ENCODE results near the gene S1PR5.
"Not testable (repeated sequence)": the region's sequence is repeated elsewhere in the genome, so short reads cannot be mapped to it uniquely, and the experiment has no call there.

Gene S1PR5

DNA sequence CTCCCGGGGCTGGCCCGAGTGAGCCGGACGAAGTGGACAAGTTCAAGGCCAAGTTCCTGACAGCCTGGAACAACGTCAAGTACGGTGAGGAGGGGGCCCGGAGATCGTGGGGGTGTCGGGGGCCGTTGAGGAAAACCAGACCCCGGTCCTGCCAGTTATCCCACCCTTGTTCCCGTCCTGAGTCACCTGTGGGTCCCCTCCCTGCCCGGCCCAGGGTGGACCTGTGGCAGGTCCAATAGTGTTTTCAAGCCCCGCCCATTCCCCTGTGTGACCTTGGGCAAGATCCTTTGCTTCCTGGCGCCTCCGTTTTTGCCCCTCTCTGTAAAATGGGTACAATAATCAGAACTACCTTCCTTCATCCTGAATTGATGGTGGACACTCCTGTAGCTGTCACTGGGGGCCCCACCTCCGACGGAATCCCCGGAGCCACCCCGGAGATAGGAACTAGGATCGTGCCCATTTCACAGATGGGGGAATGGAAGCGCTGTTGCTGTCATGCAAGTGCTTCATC lies 27.1 kb upstream of the S1PR5 start:
- no peak for DNase-seq

DNA sequence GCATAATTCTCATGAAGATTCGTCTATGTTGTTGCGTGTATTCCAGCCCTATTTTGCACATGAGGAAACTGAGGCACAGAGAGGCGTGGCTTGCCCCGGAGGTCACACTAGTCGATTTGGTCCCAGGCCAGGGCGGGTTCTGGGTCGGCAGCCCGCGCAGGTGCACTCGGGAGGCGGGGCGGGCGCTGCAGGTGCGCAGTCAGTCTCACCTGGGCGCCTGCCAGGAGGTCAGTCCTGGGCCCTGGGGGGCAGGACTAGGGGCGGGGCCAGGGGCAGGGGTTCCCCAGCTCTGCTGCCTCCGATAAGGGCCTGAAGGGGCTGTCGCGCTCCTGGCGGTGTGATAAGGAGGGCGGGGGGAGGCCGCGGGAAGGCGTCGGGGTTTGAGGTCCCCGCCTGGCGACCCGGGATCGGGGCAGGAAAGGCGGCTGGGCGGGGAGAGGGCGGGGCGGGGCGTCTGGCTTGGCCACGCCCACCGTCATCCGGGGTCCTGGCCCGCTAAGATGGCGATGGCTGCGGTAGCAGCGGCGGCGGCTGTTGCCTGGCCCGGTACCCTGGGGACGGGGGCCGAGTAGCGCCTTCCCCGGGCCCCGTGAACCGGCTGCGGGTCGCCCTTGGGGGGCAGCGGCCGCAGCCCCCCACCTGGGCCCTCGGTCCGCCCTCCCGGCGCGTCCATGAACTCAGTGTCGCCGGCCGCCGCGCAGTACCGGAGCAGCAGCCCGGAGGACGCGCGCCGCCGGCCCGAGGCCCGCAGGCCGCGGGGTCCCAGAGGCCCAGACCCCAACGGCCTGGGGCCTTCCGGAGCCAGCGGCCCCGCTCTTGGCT lies 26.4 kb upstream of the S1PR5 start, which contains the start of gene ATG4D:
ATG4D (plus strand) TSS at position 485 of the 822 bp plus-strand sequence; CDS start at position 672, 187 bp downstream.
- DNase-seq: no peak

DNA sequence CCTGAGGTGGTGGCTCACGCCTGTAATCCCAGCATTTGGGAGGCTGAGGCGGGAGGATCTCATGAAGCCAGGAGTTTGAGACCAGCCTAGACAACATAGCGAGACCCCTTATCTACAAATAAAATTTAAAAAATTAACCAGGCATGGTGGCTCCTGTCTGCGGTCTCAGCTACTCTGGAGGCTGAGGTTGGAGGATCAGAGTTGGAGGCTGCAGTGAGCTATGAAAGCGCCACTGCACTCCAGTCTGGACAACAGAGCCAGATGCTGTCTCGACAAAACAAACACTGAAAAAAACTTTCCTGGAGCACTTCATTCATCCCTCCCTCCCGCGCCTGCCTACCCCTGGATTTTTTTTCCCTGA lies 25.8 kb upstream of the S1PR5 start:
- DNase-seq: no peak

DNA sequence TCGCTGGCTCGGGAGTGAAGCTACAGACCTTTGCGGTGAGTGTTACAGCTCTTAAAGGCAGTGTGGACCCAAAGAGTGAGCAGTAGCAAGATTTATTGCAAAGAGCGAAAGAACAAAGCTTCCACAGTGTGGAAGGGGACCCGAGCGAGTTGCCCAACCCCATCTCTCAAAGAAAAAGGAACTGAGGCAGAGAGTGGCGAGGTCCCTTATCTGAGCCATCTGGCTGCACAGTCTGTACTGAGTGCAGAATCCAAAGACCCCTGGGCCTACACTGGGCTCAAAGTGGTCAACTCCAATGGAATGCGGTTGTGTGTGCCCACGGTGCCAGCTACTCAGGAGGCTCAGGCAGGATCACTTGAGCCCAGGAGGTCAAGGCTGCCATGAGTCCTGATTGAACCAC lies 21.8 kb upstream of the S1PR5 start:
- DNase-seq: not testable (repeated sequence)

DNA sequence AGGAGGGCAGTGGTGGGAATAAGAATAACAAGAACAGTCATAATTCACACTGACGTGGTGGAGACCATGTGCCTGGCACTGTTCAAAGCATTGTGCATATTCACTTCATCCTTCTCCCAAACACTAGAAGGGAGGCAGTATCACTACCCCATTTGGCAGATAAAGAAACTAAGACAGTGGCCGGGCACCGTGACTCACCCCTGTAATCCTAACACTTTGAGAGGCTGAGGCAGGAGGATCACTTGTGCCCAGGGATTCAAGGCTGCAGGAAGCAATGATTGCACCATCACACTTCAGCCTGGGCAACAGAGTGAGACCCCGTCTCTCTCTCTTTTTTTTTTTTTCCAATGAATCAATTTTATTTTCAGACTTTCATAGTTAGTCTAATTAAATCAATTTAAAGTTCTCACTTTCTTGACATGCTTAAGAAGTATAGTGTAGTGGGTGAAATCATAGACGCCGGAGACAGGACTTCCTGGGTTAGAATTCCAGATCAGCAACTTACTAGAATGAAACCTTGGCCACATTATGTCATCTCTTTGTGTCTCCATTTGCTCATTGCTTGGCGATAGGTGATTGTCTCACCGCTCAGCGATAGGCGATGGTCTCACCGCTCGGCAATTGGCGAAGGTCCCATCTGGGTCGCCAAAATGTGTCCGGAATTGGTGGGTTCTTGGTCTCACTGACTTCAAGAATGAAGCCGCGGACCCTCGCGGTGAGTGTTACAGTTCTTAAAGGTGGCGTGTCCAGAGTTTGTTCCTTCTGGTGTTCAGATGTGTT lies 21.1 kb upstream of the S1PR5 start:
- DNase-seq: no peak

DNA sequence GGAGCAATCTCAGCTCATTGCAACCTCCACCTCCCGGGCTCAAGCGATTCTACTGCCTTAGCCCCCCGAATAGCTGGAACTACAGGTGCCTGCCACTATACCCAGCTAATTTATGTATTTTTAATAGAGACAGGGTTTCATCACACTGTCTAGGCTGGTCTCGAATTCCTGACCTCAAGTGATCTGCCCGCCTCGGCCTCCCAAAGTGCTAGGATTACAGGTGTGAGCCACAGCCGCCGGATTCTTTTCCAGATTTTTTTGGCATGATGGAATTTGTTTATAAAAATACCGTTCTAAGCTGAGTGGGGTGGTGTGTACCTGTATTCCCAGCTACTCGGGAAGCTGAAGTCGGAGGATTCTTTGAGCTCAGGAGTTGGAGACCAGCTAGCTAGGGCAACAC lies 20.4 kb upstream of the S1PR5 start:
- no peak for DNase-seq

DNA sequence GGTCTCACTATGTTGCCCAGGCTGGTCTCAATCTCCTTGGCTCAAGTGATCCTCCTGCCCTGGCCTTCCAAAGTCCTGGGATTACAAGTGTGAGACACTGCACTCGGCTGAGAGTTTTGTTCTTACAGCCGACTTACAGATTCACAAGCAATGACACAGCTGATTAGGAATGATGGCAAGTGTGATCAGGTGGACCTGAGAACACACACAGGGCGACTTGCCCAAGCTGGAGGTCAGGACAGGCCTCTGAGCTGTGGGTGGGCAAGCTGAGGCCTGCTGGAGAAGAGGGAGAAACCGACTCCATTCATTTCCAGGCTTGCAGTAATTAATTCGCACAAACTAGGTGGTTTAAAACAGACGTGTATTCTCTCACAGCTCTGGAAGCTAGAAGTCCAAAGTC lies 18.4 kb upstream of the S1PR5 start:
- no peak for DNase-seq

DNA sequence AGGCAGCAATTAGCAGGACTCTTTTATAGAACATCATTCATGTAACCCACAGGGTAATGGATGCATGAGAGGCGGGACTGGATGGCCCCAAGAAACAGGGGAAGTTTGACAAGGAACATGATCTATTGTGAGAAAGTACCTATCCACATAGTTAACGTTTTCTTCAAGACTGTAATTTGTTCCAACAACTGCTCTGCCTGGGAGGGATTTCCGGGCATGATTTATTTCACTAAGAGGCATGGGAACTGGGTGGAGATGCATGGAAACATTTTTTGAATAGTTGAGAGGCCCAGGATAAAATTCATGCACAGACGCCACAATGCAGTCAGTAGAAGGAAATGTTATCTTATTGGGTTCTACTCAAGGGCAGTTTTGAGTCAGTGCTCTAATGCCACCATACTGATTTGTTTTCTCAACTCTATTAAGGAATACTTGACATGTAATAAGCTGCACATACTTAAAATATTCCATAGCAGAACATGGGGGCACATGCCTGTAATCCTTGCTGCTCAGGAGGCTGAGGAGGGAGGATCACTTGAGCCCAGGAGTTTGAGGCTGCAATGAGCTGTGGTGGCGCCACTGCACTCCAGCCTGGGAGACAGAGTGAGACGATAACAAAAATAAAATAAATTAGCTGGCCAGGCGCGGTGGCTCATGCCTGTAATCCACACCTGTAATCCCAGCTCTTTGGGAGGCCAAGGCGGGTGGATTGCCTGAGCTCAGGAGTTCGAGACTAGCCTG lies 16.6 kb upstream of the S1PR5 start:
- DNase-seq: no peak

DNA sequence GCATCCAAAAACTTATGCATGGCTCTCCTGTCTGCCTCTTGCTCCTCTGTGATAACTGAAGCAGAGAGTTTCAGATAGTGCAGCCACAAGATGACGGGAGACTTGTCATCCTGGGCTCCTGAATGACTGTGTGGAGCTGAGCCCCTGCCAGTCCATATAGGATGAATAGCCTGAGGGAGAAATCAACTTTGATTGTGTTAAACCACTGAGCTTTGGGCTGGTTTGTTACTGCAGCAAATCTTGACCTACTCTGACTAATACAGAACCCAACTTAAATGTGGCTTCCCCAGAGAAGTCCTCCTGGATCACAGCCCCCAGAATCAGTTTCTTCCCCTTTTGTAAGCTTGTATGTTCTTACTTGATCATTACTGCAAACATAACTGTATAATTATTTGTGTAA lies 15.2 kb upstream of the S1PR5 start:
- no peak for DNase-seq

DNA sequence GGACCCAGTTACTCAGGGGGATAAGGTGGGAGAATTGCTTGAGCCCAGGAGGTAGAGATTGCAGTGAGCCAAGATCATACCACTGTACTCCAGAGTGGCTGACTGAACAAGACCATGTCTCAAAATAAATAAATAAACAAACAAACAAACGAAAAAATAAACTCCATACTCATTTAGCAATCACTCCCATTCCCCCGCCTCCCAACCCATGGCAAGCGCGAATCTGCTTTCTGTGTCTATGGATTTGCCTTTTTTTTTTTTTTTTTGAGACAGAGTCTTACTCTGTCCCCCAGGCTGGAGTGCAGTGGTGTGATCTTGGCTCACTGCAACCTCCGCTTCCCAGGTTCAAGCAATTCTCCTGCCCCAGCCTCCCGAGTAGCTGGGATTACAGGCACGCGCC lies 9.6 kb upstream of the S1PR5 start:
- DNase-seq: not testable (repeated sequence)

DNA sequence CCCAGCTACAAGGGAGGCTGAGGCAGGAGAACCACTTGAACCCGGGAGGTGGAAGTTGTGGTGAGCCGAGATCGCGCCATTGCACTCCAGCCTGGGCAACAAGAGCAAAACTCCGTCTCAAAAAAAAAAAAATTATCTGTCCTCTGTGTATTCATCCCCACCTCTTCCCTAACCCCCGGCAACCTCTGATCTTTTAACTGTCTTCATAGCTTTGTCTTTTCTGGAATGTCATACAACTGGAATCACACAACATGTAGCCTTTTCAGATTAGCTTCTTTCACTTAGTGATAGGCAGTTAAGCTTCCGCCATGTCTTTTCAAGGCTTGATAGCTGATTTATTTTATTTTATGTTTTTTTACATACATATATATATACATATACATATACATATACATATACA lies 8.4 kb upstream of the S1PR5 start:
- no peak for DNase-seq

DNA sequence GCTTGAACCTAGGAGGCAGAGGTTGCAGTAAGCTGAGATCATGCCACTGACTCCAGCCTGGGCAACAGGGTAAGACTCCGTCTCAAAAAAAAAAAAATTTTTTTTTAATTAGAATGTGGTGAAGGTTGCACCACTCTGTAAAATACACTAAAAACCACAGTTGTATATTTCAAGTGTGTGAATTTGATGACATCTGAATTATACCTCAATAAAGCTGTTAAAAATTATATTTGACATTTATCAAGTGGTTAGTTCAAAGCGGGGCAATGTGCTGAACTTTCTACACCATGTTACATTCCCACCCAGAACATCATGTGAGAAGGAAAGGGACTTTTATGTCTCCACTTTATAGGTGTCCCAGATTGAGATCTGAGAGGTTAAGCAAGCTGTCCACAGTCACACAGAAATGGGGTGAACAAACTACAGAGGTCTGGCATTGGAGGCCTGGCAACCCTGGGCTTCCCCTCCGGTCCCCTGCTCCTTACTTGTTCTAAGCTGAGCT lies 5.9 kb upstream of the S1PR5 start:
- DNase-seq: no peak

DNA sequence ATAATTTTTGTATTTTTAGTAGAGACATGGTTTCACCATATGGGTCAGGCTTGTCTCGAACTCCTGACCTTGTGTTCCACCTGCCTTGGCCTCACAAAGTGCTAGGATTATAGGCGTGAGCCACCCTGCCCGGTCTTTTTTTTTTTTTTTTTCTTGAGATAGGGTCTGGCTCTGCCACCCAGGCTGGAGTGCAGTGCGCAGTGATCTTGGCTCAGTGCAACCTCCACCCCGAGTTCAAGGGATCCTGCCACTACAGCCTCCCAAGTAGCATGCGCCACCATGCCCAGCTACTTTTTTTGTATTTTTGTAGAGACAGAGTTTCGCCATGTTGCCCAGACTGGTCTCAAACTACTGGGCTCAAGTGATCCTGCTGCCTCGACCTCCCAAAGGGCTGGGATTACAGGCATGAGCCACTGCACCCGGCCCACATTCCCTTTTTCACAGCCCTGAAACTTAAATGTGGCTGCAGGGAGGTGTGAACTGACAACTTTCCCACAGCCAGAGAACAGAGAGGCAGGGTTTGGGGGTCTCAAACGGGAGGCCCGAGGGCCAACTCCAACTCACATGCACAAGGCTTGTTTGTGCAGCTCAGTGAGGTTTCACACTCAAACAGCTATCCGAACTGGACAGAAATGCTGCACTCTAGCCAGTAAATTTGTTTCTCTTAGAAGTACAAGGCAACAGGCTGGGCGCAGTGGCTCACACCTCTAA lies 4.4 kb upstream of the S1PR5 start:
- no peak for DNase-seq

DNA sequence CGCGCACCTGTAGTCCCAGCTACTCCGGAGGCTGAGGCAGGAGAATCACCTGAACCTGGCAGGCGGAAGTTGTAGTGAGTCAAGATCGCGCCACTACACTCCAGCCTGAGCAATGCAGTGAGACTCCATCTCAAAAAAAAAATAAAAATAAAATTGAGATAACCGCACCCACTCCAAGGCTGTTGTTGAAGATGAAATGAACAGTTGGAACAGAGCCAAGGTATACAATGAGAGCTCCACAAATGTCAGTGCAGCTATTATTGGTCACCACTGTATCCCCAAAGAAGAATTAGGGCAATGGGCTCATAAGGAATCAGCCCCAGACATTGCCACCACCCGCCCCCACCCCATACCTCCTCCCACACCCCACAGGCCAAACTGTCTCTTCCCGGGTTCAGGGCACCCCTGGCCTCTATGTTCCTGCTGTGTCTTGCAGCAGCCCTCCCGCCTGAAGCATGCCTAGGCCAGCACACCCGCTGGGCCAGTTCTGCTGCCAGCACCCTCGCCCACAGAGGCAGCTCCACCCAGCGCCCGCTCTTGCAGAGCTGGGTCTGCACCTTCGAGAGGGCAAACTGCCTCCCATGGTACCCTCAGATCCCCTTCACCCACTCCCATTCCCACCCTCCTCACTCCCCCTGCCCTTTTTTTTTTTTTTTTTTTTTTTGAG lies 3.5 kb upstream of the S1PR5 start:
- DNase-seq: no peak

DNA sequence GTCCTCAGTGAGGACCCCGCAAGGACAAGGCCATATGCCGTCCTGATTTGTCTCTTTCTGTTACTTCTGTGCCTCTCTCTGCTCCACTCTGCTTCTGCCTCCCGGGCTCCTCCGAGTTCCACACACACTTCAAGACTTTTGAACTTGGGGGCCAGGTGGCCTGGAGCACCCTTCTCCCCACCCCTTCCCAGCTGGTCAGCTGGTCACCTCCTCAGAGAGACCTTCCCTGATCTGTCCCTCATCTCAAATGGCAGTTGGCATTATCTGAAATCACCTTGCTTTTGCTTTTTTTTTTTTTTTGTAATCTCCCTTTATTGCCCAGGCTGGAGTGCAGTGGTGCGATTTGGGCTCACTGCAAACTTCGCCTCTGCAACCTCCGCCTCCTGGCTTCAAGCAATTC lies 2.2 kb upstream of the S1PR5 start:
- no peak for DNase-seq

DNA sequence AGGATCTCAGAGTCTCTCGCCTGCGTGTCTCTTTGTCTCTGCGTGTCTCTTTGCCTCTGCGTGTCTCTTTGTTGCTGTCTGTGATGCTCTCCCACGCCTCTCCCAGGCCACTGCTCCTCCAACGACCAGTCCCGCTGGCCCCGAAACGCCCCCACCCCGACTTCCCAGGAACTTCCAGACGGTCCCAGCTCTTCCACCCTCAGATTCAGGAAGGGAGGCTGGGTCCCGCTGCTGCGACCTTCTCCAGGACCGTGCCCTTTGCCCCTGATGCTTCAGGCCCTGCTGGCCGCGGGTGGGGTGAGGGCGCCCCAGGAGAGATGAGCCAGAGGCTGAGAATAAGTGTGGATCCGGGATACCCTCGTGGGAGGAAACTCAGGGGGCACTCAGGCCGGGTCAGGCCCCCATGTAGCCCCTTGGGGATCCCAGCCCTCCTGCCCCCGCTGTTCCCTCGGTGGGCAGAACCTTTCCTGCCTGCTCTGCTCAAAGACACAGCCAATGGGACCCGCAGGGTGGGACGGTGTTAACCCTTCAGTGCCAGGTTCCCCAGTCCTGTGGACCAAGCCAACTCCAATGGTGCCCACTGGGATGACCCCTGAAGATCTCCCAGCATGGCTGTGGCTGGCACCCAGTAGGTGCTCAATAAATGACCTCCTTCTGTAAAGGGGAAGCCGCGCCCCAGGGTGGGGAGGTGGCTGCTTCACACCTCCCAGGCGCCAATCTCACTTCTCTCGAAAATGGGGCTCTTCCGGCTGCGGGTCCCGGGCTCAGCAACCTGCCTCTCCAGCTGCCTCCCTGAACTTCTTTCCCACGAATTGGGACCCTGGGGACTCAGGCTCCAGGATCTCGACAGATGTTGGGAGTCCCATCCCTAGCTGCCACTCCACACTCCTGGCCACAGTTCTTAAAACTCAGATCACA lies 1.5 kb upstream of the S1PR5 start:
- no peak for DNase-seq

DNA sequence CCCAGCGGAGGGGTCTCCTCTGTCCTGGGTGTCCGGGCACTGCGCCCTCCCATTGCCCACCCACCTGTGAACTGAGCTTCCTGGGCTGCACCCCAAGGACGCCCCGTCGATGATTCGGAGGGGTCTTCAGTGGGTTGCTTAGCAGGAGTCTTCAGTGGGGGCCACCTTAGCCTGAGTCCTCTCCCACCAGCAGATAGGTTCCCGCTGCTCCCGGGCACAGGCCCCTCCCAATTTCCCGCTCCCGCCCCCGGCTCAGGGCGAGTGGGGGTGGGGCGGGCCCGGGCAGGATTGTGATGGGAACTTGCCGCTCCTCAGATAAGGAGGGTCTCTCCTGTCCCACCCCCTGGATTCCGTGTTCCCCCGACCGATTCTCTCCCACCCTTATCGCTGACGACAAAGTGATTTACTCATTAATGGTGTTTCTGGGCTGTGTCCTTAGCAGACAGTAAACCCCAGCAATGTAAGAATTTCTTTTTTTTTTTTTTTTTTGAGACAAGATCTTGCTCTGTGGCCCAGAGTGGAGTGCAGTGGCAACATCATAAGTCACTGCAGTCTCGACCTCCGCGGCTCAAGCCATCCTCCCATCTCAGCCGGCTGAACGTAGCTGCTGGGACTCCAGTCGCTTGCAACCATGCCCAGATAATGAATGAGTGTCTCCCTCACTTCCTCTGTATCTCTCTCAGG lies 655 bp upstream of the S1PR5 start:
- no peak for DNase-seq

DNA sequence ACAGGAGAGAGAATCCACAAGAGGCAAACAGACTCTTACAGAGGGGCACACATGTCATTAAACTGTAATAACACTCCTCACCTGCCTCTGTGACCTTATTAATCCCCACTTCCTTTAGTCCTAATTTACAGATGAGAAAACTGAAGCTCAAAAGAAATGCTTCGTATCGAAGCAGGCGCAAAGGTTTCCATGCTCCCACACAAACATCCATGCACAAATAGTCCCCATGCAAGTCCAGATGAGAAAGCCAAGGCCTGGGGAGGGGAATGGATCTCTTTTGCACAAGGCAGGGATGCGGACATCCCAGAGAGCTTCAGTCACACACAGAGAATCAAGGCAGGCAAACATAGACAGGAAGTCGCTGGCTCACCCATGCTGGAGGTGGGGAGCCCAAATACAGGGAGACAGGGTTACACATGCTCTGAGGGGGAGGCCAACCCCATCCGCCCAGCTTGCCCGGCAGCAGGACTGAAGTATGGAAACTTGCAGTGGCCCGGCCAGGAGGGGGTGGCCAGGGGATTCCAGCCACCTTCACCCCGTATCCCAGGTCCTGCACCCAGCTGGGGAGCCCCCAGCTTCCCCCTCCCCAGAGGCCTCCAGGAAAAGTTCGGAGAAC lies 468 bp downstream of the S1PR5 start:
- DNase-seq: no peak

DNA sequence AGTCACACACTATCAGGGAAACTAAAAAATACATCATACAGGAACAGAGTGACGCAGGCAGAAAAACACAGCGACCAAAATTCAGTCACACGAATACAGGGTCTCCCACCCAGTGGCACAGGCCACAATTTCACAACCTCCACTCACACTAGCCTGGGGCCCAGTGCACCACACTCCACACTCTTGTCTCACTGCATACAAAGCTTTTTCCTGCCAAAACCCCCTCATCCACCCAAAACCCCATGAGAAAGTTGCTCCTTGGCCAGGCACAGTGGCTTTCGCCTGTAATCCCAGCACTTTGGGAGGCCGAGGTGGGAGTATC lies 1.2 kb downstream of the S1PR5 start:
- no peak for DNase-seq

Measured in NCI-H2081 treated with DMSO at 0.1 percent for 48 hours (cell line).